ENCODE measurements around the gene SULF2.

SULF2 gene

GRCh38 chr20:47729472-47729871 is 55.8 kb downstream of the SULF2 start (continued):
- TF ChIP-seq PATZ1 (CRISPR knock-in tag; IDR thresholded peaks at IDR 0.05; ENCODE audit: borderline replicate concordance), result no peak

DNA sequence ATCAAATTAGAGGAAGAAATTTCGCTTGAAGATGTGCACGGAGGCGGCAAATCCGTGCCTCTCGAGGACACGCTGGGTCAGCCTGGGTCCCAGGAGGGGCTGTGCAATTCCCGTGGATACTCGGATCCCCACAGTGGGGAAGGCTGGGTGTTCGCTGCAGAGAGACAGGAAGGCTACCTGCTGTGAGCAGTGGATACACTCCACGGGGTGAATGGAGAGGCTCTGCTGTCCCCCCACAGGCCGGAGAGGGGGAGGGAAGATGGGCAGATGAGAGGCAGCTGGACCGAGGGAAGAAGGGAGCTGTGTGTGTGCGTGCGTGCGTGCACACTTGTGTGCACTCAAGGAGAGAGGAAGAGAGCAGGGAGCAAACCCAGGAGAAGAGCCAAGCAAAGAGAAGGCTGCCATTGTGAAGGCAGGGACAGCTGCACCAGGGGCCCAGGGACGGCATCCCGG is 57.3 kb downstream of the SULF2 start:
- no peak for ATAC-seq
- TF ChIP-seq ZFP30 (CRISPR knock-in tag; IDR thresholded peaks at IDR 0.05) (no peak), ZNF8 (CRISPR knock-in tag; IDR thresholded peaks at IDR 0.05) (no peak), SNAI2 (CRISPR knock-in tag; IDR thresholded peaks at IDR 0.05) (no peak), TOX (CRISPR knock-in tag; IDR thresholded peaks at IDR 0.05; ENCODE audit: borderline replicate concordance) (no peak), CSDC2 (CRISPR knock-in tag; IDR thresholded peaks at IDR 0.05) (no peak), OSR1 (CRISPR knock-in tag; IDR thresholded peaks at IDR 0.05) (no peak), ZC3H10 (CRISPR knock-in tag; IDR thresholded peaks at IDR 0.05) (no peak), PPARA (CRISPR knock-in tag; IDR thresholded peaks at IDR 0.05; ENCODE audit: borderline replicate concordance) (no peak), RARB (CRISPR knock-in tag; IDR thresholded peaks at IDR 0.05) (no peak), ZNF565 (CRISPR knock-in tag; conservative IDR thresholded peaks at IDR 0.05; ENCODE audit: low read depth) (no peak), ISL1 (CRISPR knock-in tag; IDR thresholded peaks at IDR 0.05) (no peak), ZFP3 (CRISPR knock-in tag; IDR thresholded peaks at IDR 0.05) (no peak), POU6F1 (CRISPR knock-in tag; IDR thresholded peaks at IDR 0.05; ENCODE audit: borderline replicate concordance, low read depth) (no peak), ZNF70 (CRISPR knock-in tag; IDR thresholded peaks at IDR 0.05) (no peak), PATZ1 (CRISPR knock-in tag; IDR thresholded peaks at IDR 0.05; ENCODE audit: borderline replicate concordance) (no peak)
- TF ChIP-seq, protein P1, sequence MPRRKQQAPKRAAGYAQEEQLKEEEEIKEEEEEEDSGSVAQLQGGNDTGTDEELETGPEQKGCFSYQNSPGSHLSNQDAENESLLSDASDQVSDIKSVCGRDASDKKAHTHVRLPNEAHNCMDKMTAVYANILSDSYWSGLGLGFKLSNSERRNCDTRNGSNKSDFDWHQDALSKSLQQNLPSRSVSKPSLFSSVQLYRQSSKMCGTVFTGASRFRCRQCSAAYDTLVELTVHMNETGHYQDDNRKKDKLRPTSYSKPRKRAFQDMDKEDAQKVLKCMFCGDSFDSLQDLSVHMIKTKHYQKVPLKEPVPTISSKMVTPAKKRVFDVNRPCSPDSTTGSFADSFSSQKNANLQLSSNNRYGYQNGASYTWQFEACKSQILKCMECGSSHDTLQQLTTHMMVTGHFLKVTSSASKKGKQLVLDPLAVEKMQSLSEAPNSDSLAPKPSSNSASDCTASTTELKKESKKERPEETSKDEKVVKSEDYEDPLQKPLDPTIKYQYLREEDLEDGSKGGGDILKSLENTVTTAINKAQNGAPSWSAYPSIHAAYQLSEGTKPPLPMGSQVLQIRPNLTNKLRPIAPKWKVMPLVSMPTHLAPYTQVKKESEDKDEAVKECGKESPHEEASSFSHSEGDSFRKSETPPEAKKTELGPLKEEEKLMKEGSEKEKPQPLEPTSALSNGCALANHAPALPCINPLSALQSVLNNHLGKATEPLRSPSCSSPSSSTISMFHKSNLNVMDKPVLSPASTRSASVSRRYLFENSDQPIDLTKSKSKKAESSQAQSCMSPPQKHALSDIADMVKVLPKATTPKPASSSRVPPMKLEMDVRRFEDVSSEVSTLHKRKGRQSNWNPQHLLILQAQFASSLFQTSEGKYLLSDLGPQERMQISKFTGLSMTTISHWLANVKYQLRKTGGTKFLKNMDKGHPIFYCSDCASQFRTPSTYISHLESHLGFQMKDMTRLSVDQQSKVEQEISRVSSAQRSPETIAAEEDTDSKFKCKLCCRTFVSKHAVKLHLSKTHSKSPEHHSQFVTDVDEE (CRISPR knock-in tag; IDR thresholded peaks at IDR 0.05), result no peak
- TF ChIP-seq, protein P2, sequence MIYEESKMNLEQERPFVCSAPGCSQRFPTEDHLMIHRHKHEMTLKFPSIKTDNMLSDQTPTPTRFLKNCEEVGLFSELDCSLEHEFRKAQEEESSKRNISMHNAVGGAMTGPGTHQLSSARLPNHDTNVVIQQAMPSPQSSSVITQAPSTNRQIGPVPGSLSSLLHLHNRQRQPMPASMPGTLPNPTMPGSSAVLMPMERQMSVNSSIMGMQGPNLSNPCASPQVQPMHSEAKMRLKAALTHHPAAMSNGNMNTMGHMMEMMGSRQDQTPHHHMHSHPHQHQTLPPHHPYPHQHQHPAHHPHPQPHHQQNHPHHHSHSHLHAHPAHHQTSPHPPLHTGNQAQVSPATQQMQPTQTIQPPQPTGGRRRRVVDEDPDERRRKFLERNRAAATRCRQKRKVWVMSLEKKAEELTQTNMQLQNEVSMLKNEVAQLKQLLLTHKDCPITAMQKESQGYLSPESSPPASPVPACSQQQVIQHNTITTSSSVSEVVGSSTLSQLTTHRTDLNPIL (CRISPR knock-in tag; IDR thresholded peaks at IDR 0.05; ENCODE audit: low read depth), result no peak

DNA sequence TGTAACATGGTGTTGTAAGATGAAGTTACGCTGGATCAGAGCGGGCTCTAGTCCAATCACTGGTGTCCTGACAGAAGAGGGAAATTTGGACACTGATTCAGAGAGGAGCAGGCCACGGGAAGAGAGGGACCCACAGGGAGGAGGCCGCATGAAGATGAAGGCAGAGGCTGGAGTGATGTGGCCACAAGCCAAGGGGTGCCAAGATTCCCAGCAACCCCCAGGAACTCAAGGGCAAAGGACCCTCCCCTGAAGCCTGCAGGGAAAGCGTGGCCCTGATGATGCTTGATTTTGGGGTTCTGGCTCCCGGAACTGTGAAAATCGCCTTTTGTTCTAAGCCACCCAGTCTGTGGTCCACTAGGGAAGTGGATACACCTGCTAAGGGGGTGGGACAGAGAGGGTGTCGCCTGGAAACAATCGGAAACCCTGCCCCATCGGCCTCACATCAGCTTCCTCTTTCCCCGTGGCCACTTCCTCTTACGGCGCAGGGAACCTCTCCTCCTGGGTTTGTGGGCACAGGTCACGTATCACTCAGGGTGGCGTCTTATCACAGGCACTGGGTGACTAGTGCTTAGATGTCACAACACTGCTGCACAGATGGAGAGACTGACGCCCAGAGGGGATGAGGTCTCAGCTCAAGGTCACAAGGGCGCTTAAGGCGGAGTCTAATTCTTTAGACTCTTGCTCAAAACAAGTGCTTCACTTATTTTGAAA is 58.0 kb downstream of the SULF2 start:
- TF ChIP-seq GLIS3 (CRISPR knock-in tag; IDR thresholded peaks at IDR 0.05), result no peak
- no peak for TF ChIP-seq ZFP30 (CRISPR knock-in tag; IDR thresholded peaks at IDR 0.05)
- no peak for TF ChIP-seq ESRRG (CRISPR knock-in tag; IDR thresholded peaks at IDR 0.05)
- TF ChIP-seq TOX (CRISPR knock-in tag; IDR thresholded peaks at IDR 0.05; ENCODE audit: borderline replicate concordance), result no peak
- TF ChIP-seq SNAI2 (CRISPR knock-in tag; IDR thresholded peaks at IDR 0.05), result no peak
- no peak for TF ChIP-seq RARB (CRISPR knock-in tag; IDR thresholded peaks at IDR 0.05)
- TF ChIP-seq TCF4 (CRISPR knock-in tag; IDR thresholded peaks at IDR 0.05; ENCODE audit: borderline replicate concordance), result no peak
- TF ChIP-seq OSR1 (CRISPR knock-in tag; IDR thresholded peaks at IDR 0.05), result no peak

More for the DNA sequence above, 58.0 kb downstream of the SULF2 start:
- ATAC-seq, result no peak
